ENCODE results near the gene ADCK2.
"Not testable (repeated sequence)": the region's sequence is repeated elsewhere in the genome, so short reads cannot be mapped to it uniquely, and the experiment has no call there.

- not testable (repeated sequence) for TF ChIP-seq ZNF274 (IDR thresholded peaks at IDR 0.05; ENCODE audit: low read depth, low read length); YY1 (IDR thresholded peaks at IDR 0.05; ENCODE audit: insufficient read depth, insufficient read length); SUZ12 (IDR thresholded peaks at IDR 0.05; ENCODE audit: extremely low read depth, insufficient read depth, insufficient read length)
Observed at GRCh38 chr7:140676956-140677355, 4.2 kb downstream of the ADCK2 start.
